Activated CD8-positive, alpha-beta T cell treated with anti-CD3 and anti-CD28 coated beads for 36 hours (primary cell): ENCODE measurements around the gene THUMPD2. TPM values are rescaled to one million over a fixed set of nuclear protein-coding genes. Genes with fewer than 3 reads are reported as not detected.

ENCODE experiments used
- ATAC-seq: fragments of 200-7000 bp; cut with Tn5 transposase; one replicate; pipeline ENCODE4 v1.10.0; 2021; ENCODE audit warnings: mild to moderate bottlenecking, moderate library complexity
- CTCF ChIA-PET: fragments of 350-600 bp; sonication (Branson Sonifier 250); formaldehyde crosslinking; loops from one replicate; lab custom pipeline; 2021; ENCODE audit warnings: antibody characterized with exemption; lab: Charles Lee
- POLR2A ChIA-PET: fragments of 350-600 bp; sonication (Branson Sonifier 250); formaldehyde crosslinking; loops from one replicate; lab custom pipeline; 2021; ENCODE audit warnings: antibody characterized with exemption; lab: Charles Lee
- DNase-seq: peaks from one replicate; pipeline ENCODE4 v3.0.0-alpha.2; 2020
- H3K27ac Mint-ChIP-seq: one replicate; pipeline ENCODE4 v1.8.0; 2021; ENCODE audit warnings: mild to moderate bottlenecking, mixed read lengths
- H3K27me3 Mint-ChIP-seq: one replicate; pipeline ENCODE4 v1.8.0; 2021; ENCODE audit warnings: mixed read lengths
- H3K36me3 Mint-ChIP-seq: one replicate; pipeline ENCODE4 v1.8.0; 2021; ENCODE audit warnings: low read depth, mixed read lengths
- H3K4me1 Mint-ChIP-seq: one replicate; pipeline ENCODE4 v1.8.0; 2021; ENCODE audit warnings: low read depth, mixed read lengths
- H3K4me3 Mint-ChIP-seq: one replicate; pipeline ENCODE4 v1.8.0; 2021; ENCODE audit warnings: mild to moderate bottlenecking, moderate library complexity, mixed read lengths
- H3K9me3 Mint-ChIP-seq: one replicate; pipeline ENCODE4 v1.8.0; 2021; ENCODE audit warnings: mixed read lengths
- intact Hi-C: fragments of 100-400 bp; cut with micrococcal nuclease; formaldehyde crosslinking; loops from one replicate; pipeline ENCODE4 v1.10.0; 2022
- total RNA-seq, 2 experiments: library from RNA; stranded (reverse); gene quantifications; one replicate each; pipeline ENCODE4 v1.2.3, GENCODE V29; 2021
- TF ChIP-seq, protein P1 (sequence below): fragments of 200-600 bp; IDR thresholded peaks from one replicate; pipeline ENCODE4 v1.8.0; 2022; ENCODE audit warnings: antibody characterized with exemption, mild to moderate bottlenecking

Gene THUMPD2
- total RNA-seq, 2 experiments from 2014 or later = 16.9 to 18.1 TPM

- Mint-ChIP-seq H3K36me3 (no peaks in the 10 kb centered on the region), H3K4me3 (no peak overlapping the region), H3K4me1 (no peaks in the 10 kb centered on the region), H3K27me3 (peaks cover 6% of the 10 kb centered on the region), H3K9me3 (peaks cover 19% of the 10 kb centered on the region), H3K27ac (no peak overlapping the region)
- ATAC-seq = no peak
- DNase-seq = no peak
- ChIA-PET POLR2A (no interaction called here), CTCF (no interaction called here)
- TF ChIP-seq, protein P1, sequence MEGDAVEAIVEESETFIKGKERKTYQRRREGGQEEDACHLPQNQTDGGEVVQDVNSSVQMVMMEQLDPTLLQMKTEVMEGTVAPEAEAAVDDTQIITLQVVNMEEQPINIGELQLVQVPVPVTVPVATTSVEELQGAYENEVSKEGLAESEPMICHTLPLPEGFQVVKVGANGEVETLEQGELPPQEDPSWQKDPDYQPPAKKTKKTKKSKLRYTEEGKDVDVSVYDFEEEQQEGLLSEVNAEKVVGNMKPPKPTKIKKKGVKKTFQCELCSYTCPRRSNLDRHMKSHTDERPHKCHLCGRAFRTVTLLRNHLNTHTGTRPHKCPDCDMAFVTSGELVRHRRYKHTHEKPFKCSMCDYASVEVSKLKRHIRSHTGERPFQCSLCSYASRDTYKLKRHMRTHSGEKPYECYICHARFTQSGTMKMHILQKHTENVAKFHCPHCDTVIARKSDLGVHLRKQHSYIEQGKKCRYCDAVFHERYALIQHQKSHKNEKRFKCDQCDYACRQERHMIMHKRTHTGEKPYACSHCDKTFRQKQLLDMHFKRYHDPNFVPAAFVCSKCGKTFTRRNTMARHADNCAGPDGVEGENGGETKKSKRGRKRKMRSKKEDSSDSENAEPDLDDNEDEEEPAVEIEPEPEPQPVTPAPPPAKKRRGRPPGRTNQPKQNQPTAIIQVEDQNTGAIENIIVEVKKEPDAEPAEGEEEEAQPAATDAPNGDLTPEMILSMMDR = no peak
- intact Hi-C loops = no loop called here
Observed at GRCh38 chr2:39701137-39701536, 77.9 kb downstream of the THUMPD2 start.

DNA sequence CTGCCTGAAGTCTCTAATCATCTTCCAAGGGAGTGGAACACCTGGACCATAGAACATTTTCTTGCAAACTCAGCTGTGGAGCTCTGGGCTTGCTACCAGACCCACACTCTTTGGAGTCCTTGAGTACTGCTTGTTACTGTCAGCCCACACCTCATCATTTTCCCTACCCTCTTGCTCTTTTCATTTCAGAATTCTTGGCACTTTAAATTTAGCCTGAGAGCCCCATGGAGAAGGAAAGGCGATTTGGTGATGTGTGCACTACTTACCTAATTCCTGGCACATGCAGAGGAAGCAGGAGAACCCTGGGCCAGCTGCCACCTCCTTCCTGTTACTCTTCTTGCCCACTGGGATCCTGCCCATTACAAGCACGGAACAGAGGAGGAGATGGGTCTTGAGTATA, 81.6 kb downstream of the THUMPD2 start:
- H3K4me3 Mint-ChIP-seq = no peak overlapping the region
- ChIA-PET CTCF (interaction anchor here (1.1 to 2.4 kb wide), 3 partner anchors 14 to 321 kb away, joined by 3 to 7 read pairs (median 6); no protein-coding TSS in a partner anchor), POLR2A (no interaction called here)
- peaks cover 19% of the 10 kb centered on the region for H3K9me3 Mint-ChIP-seq
- H3K27ac Mint-ChIP-seq = no peak overlapping the region
- ATAC-seq (no peak), DNase-seq (no peak)
- H3K36me3 Mint-ChIP-seq = no peaks in the 10 kb centered on the region
- H3K27me3 Mint-ChIP-seq = peaks cover 11% of the 10 kb centered on the region
- TF ChIP-seq, protein P1 = no peak
- H3K4me1 Mint-ChIP-seq = no peaks in the 10 kb centered on the region
- intact Hi-C loops = no loop called here

DNA sequence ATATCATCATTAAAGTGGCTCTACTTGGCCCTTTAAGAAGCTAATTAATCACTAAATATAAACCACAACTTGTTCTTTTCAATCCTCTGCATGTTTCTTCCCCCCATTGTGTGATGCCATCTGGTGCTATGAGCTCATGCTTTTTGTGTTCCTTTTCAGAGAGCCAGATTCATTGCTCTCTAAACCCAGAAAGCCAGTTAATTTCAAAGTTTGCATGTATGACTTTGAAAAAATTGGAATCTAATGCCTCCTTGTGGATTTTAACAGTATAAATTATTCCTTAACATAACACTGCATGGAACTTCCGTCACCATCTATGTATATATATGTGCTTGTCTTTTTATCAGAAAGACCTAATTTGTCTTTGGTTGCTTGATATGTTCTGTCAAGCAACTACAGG, 82.2 kb downstream of the THUMPD2 start:
- Mint-ChIP-seq H3K9me3 (peaks cover 14% of the 10 kb centered on the region), H3K4me1 (no peaks in the 10 kb centered on the region), H3K4me3 (no peak overlapping the region), H3K27ac (no peak overlapping the region), H3K36me3 (no peaks in the 10 kb centered on the region), H3K27me3 (peaks cover 11% of the 10 kb centered on the region)
- POLR2A ChIA-PET = no interaction called here
- no peak for ATAC-seq
- CTCF ChIA-PET = interaction anchor here (0.7 to 2.4 kb wide), 5 partner anchors 13 to 467 kb away, joined by 3 to 7 read pairs (median 3); no protein-coding TSS in a partner anchor
- TF ChIP-seq, protein P1 = no peak
- intact Hi-C loops = no loop called here
- DNase-seq = no peak

DNA sequence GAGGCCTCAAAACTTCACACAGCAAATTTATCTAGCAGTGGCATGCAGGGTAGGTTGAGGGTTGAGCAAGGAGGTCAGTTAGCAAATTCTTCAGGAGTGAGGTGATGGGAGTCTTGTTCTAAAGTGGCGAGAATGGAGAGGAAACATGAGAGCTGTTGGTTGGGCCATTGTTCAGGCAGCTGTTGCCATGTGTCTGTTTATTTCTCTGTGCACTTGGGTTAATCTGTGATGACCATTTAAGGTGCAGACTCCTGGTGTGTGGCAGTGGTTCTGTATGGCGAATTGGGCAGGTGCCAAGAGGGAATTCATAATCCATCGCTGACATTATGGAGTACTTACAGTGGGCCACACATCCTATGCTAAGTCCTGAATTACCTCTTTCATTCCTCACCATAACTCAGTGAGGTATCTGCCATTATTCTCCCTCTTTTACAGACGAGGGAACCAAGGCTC, 82.9 kb downstream of the THUMPD2 start:
- Mint-ChIP-seq H3K27ac (no peak overlapping the region), H3K4me1 (no peaks in the 10 kb centered on the region), H3K4me3 (no peak overlapping the region), H3K9me3 (peaks cover 8% of the 10 kb centered on the region), H3K27me3 (peaks cover 9% of the 10 kb centered on the region), H3K36me3 (no peaks in the 10 kb centered on the region)
- DNase-seq (no peak), ATAC-seq (no peak)
- ChIA-PET POLR2A (no interaction called here), CTCF (interaction anchor here (0.6 to 2.4 kb wide), 6 partner anchors 12 to 467 kb away, joined by 3 to 7 read pairs (median 3); no protein-coding TSS in a partner anchor)
- TF ChIP-seq, protein P1 = no peak
- intact Hi-C loops = no loop called here

- POLR2A ChIA-PET = no interaction called here
- CTCF ChIA-PET = no interaction called here
- no peaks in the 10 kb centered on the region for H3K9me3 Mint-ChIP-seq
Observed at GRCh38 chr2:39693245-39693644, 85.8 kb downstream of the THUMPD2 start.

More at GRCh38 chr2:39693245-39693644, 85.8 kb downstream of the THUMPD2 start:
- no peak for ATAC-seq
- Mint-ChIP-seq H3K27me3 (peaks cover 8% of the 10 kb centered on the region), H3K4me1 (no peaks in the 10 kb centered on the region), H3K27ac (no peak overlapping the region), H3K36me3 (no peaks in the 10 kb centered on the region), H3K4me3 (no peak overlapping the region)
- TF ChIP-seq, protein P1 = no peak
- DNase-seq = no peak
- intact Hi-C loops = no loop called here
